Measurements from ENCODE around the gene ORC5. TPM values are rescaled to one million over a fixed set of nuclear protein-coding genes. Genes with fewer than 3 reads are reported as not detected.

Gene ORC5
- 10 to 100 TPM; 18.3 to 45.3 (median 30.3) TPM for total RNA-seq

DNA sequence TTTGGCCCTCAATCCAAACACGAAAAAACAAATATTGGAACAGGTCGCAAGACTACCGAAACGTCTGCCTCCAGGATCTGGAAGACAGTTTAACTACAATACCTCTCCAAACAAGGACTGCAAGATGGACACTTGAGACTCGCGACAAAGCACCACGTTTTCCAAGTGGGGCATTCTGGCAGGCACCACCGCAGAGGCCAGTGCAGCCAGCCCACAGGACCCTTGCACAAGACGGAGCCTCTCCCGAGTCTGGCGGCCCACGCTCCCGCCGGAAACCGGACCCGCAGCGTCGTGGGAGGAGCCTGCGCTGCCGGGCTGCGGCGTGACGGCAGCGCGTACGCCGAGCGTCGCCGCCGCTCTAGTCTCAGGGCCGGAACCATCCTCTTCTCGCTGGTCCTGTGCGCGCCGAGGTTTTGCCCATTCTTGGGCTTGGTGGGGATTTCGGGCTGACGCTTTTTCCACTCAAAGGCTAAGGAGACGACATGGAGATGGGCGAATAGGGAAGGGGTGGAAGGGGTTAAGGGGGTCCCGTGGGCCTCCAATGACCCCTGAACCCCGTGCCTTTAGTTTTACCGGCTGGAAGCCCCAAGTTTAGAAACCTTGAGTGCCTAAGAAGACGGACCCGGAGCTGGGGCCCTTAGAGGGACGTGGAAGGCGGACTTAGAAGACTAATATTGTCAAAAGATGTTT is at the start of gene ORC5:
Gene ORC5, minus strand, starts transcription at position 283 of the 690 bp plus-strand sequence. Its CDS starts 109 bp downstream, at position 174.
- Histone ChIP-seq H3K27ac (peak within 1 kb of the TSS; percentile 87 to 98 (median 90)), H3K4me1 (peaks cover 3 to 36% (median 7%) of the 10 kb centered on the region in 3 donors), H3K36me3 (peaks cover 0 to 11% of the 10 kb centered on the region in 2 donors), H3K27me3 (no peaks in the 10 kb centered on the region), H3K4me3 (peak within 1 kb of the TSS; percentile 75 to 92), H3K9me3 (no peaks in the 10 kb centered on the region)
- ATAC-seq, result peak; percentile 99
- TF ChIP-seq POLR2AphosphoS5 (IDR thresholded peaks at IDR 0.05) (peak; percentile 93), EP300 (IDR thresholded peaks at IDR 0.05) (no peak), POLR2A (IDR thresholded peaks at IDR 0.05) (peak; percentile 79 to 82)
- WGBS, 2 donors (ENCODE audit: low coverage in 1 of 2), result 0 to 7% methylated on average over 6 to 12 of the region's 47 CpGs

DNA sequence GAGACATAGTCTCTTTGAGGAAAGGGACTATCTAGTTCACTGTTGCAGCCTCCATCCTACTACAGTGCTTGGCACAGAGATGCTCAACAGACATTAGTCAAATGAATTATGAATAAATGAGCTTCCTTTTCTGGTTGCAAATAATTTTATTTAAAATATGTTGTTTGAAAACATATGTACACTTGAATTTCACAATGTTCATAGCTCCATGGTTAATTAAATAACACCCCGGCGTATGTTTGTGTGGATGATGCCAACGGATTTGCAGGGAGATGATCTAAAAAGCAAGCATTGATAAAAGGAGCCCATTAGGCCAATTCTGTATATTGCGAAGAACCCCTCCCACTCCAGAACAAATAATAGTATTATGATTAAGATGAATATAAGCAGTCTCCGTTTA is 47.8 kb upstream of the ORC5 start:
- WGBS, 2 donors (ENCODE audit: low coverage in 1 of 2), result 52 to 67% methylated on average over 5 of the region's 5 CpGs

DNA sequence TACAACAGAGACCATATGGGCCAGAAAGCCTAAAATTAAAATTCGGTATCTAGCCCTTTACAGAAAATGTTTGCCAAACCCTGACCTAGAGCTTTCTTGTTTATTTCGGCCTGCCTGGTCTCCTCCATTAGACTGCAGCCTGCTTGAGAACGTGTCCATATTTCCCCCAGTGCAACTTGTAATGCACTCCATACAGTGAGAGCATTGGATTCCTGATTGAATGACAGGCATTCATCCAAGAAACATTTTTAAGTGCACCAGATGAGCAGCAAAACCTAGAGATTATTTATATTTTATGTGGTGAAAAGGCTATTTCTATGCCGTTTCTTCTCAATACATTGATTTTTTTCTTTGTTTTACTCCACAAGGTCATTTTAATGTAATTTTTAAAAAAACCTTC is 47.4 kb upstream of the ORC5 start:
- Histone ChIP-seq H3K4me3 (no peak overlapping the region), H3K27me3 (no peaks in the 10 kb centered on the region), H3K4me1 (no peaks in the 10 kb centered on the region), H3K9me3 (no peaks in the 10 kb centered on the region), H3K27ac (no peak overlapping the region), H3K36me3 (no peaks in the 10 kb centered on the region)
- TF ChIP-seq POLR2AphosphoS5 (IDR thresholded peaks at IDR 0.05) (no peak), POLR2A (IDR thresholded peaks at IDR 0.05) (no peak), EP300 (IDR thresholded peaks at IDR 0.05) (no peak)
- TF ChIP-seq, protein P1, sequence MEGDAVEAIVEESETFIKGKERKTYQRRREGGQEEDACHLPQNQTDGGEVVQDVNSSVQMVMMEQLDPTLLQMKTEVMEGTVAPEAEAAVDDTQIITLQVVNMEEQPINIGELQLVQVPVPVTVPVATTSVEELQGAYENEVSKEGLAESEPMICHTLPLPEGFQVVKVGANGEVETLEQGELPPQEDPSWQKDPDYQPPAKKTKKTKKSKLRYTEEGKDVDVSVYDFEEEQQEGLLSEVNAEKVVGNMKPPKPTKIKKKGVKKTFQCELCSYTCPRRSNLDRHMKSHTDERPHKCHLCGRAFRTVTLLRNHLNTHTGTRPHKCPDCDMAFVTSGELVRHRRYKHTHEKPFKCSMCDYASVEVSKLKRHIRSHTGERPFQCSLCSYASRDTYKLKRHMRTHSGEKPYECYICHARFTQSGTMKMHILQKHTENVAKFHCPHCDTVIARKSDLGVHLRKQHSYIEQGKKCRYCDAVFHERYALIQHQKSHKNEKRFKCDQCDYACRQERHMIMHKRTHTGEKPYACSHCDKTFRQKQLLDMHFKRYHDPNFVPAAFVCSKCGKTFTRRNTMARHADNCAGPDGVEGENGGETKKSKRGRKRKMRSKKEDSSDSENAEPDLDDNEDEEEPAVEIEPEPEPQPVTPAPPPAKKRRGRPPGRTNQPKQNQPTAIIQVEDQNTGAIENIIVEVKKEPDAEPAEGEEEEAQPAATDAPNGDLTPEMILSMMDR (IDR thresholded peaks at IDR 0.05), result no peak
- ATAC-seq, result no peak
- WGBS, 2 donors (ENCODE audit: low coverage in 1 of 2), result 51 to 76% methylated on average over 4 of the region's 4 CpGs

More for the DNA sequence above, 47.8 kb upstream of the ORC5 start:
- no peaks in the 10 kb centered on the region for H3K36me3 ChIP-seq
- TF ChIP-seq POLR2AphosphoS5 (IDR thresholded peaks at IDR 0.05), result no peak
- TF ChIP-seq, protein P1 (IDR thresholded peaks at IDR 0.05), result no peak
- no peak for TF ChIP-seq EP300 (IDR thresholded peaks at IDR 0.05)
- TF ChIP-seq POLR2A (IDR thresholded peaks at IDR 0.05), result no peak
- H3K4me3 ChIP-seq, result no peak overlapping the region
- H3K4me1 ChIP-seq, result no peaks in the 10 kb centered on the region
- no peak overlapping the region for H3K27ac ChIP-seq
- no peaks in the 10 kb centered on the region for H3K9me3 ChIP-seq
- no peaks in the 10 kb centered on the region for H3K27me3 ChIP-seq
- no peak for ATAC-seq

DNA sequence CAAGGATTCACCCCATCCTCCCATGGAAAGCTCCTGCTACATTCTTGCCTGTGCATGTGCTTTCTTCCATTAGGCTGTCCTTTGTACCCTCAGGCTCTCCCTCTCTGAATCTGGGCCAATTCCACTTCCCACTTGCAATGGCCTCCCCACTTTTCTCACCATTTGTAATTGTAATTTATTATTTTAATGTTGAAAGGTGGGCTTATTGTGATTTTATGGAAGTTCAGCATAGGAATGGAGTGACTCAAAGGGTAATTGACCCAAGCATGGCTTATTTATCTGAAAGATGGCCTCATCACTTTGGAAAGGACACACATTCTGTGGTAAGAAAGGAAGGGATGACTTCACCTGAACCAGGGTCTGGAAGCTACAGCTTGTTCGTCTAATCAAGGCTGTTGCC is 46.9 kb upstream of the ORC5 start:
- WGBS, 2 donors (ENCODE audit: low coverage in 1 of 2), result 75 to 92% methylated on average over 1 of the region's 1 CpG

DNA sequence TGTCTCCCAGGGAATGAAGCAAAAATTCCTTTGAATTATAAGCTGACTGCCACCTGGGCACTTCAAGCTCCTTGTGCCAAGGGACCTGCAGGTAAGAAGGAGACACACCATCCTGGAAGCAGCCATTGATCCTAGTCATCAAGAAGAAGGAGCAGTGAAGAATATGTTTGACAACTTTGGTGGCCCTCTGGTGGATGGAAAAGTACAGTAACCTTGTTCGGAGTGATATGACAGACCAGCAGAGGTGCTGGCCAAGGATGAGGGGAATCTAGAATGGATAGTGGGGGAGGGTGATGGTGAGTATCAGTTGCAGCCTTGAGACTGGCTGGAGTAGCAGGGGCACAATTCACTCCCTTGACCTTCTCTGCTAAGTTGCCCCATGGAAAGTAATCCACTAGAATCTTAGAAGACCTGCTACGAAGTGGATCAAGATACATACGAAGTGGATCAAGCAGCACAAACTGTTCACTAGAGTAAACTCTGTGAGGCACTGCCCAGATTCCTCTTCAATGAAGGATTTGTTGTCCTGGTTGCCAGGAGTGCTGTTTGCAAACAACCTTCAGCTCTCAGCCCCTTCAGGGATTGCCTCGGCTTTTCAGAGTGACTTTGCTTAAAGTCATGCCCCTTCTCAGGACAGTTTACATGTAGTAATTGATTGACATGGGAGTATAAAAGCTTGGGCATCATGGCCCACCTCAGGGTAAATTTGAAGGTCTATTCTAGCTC is 44.8 kb upstream of the ORC5 start:
- no peak overlapping the region for H3K27ac ChIP-seq
- peaks cover 8% of the 10 kb centered on the region for H3K27me3 ChIP-seq
- no peaks in the 10 kb centered on the region for H3K4me1 ChIP-seq
- no peaks in the 10 kb centered on the region for H3K36me3 ChIP-seq
- TF ChIP-seq POLR2A (IDR thresholded peaks at IDR 0.05), result no peak
- TF ChIP-seq POLR2AphosphoS5 (IDR thresholded peaks at IDR 0.05), result no peak
- TF ChIP-seq, protein P1 (IDR thresholded peaks at IDR 0.05), result no peak
- no peak for TF ChIP-seq EP300 (IDR thresholded peaks at IDR 0.05)
- no peak for ATAC-seq
- 17 to 46% methylated on average over 1 to 3 of the region's 4 CpGs for WGBS, 2 donors (ENCODE audit: low coverage in 1 of 2)
- H3K9me3 ChIP-seq, result no peaks in the 10 kb centered on the region
- H3K4me3 ChIP-seq, result no peak overlapping the region

More for the DNA sequence above, 46.9 kb upstream of the ORC5 start:
- H3K4me1 ChIP-seq, result no peaks in the 10 kb centered on the region
- no peak overlapping the region for H3K4me3 ChIP-seq
- no peak for TF ChIP-seq POLR2AphosphoS5 (IDR thresholded peaks at IDR 0.05)
- TF ChIP-seq POLR2A (IDR thresholded peaks at IDR 0.05), result no peak
- TF ChIP-seq, protein P1 (IDR thresholded peaks at IDR 0.05), result no peak
- no peak for TF ChIP-seq EP300 (IDR thresholded peaks at IDR 0.05)
- no peaks in the 10 kb centered on the region for H3K36me3 ChIP-seq
- no peaks in the 10 kb centered on the region for H3K9me3 ChIP-seq
- H3K27ac ChIP-seq, result no peak overlapping the region
- ATAC-seq, result no peak
- H3K27me3 ChIP-seq, result no peaks in the 10 kb centered on the region
